Globus pallidus (tissue), 1 donor: ENCODE results near the gene LRP2.
"Not testable (repeated sequence)": the region's sequence is repeated elsewhere in the genome, so short reads cannot be mapped to it uniquely, and the experiment has no call there.

Source experiments
- DNase-seq: peaks from one replicate; pipeline ENCODE4 v3.0.0-alpha.2; 2015; ENCODE audit warnings: low spot score

LRP2 gene

GRCh38 chr2:169175112-169175511 lies 187.2 kb downstream of the LRP2 start:
- DNase-seq, result peak; percentile 38

DNA sequence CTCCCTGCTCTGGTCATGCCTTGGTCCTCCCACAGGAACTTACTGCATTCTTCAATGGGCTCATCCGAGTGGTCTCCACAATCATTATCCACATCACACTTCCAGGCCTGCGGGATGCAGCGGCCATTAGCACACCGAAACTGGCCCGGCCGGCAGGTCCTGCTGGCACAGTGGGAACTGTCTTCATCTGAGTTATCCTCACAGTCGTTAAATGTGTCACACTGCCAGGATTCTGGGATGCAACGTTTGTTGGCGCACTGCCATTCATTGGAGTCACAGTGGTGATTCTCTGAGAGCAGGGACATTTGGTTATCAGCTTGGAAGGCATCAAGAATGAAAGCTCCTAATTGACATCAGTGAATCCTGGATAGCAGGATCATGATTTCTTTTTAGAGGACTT lies 188.5 kb downstream of the LRP2 start:
- peak; percentile 22 for DNase-seq

DNA sequence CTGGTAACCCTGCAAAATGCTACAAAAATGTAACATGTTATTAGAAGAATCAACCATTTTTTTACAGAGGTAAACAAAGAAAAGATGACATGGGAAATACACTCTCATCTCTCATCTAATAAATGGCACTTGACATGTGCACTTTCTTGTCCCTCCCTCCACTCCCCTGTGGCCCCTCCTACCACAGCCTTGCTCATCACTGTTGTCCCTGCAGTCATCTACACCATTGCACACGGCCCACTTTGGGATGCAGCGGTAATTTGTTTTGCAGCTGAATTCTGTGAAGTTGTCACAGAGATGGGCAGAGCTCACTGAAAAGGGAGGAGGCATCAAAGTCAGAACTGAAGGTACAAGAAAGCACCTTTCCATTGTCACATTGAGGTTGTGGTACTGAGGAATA lies 189.4 kb downstream of the LRP2 start:
- DNase-seq, result no peak

- DNase-seq, result no peak
Observed at GRCh38 chr2:169172151-169172735, 190.1 kb downstream of the LRP2 start.

DNA sequence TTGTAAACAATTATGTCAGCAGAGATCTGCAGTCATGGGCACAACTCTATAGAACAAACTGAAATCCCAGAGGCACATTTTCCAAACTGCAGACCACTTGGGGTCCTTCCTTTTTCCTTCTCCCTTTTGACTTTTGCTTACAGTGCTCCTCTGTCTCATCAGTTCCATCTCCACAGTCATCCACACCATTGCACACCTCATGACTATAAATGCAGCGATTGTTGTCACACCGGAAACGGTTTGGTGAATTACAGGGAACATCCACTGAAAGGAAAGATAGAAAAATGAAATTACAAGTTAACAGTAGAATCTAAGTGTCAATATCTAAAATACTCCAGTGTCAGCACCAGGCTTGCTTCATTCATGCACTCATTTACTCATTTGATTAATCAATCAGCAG lies 196.5 kb downstream of the LRP2 start:
- DNase-seq, result no peak

DNA sequence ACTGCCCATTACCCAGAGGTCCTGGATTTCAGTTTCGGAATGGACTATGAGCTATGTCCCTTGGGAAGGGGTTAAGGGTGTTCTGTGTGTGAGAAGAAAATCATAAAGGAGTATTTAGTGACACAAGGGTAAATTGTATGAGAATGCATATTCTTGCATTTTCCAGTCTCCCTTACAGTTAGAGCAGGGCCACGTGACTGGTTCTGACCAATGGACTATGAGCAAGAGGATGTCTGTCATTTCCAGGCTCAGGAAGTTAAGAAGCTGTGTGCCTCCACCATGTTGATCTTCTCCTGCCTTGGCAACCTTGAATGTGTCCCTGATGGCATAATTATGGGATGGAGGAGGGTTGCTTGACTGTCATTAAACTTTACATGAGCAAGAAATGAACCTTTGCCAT lies 198.0 kb downstream of the LRP2 start:
- no peak for DNase-seq

GRCh38 chr2:169162613-169163012 lies 199.7 kb downstream of the LRP2 start:
- no peak for DNase-seq

GRCh38 chr2:169160926-169161481 lies 201.3 kb downstream of the LRP2 start:
- no peak for DNase-seq

DNA sequence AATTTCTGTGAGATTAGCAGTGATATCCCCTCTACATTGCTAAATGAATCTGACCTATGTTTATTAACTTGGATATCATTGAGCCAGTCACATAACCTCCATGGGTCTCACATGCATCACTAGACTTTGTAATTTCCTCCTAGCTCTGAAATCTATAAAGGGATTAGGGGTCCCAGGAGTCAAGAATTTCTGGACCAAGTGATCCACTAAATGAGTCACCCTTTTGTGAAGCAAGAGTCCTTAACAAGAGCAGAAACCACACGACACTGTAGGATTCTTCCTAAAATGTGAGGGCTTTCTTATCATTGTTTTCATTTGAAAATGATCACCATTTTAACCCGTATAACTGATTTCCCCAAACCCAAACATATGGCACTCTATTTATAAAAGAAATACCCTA lies 202.6 kb downstream of the LRP2 start:
- no peak for DNase-seq

DNA sequence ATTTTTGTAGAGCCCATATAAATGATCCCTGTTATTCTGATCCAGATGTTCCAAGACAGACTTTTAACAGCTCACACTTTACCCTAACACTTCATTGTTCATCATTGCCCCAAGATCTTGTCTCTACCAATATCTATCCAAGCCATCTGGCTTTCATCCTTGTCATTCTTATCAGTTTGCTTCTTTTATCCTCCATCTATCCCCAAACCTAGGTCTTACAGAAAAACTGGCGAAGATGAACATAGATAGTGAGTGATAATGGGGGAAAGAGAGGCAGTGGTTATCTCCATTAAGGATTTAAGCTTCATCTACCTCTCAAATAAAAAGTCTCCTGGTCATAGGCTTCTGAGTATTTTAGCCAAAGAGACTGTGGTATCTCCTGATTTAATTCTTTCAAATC lies 203.5 kb downstream of the LRP2 start:
- no peak for DNase-seq

GRCh38 chr2:169146220-169146619 lies 216.1 kb downstream of the LRP2 start:
- DNase-seq, result no peak

DNA sequence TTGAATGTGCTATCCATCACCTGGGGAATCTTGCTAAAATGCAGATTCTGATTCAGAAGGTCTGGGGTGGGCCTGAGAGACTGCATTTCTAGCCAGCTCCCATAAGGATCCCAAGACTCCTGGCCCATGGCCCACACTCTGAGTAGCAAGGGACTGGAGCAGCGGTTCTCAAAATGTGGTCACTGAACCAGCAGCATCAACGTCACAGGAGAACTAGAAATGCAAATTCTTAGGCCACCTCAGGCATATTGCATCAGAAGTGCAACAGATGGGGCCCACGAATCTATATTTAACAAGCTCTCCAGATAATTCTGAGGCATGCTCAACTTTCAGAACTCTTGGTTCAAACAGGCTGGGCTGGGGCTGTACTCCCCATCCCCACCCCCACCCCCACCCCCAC lies 218.3 kb downstream of the LRP2 start:
- DNase-seq, result no peak

DNA sequence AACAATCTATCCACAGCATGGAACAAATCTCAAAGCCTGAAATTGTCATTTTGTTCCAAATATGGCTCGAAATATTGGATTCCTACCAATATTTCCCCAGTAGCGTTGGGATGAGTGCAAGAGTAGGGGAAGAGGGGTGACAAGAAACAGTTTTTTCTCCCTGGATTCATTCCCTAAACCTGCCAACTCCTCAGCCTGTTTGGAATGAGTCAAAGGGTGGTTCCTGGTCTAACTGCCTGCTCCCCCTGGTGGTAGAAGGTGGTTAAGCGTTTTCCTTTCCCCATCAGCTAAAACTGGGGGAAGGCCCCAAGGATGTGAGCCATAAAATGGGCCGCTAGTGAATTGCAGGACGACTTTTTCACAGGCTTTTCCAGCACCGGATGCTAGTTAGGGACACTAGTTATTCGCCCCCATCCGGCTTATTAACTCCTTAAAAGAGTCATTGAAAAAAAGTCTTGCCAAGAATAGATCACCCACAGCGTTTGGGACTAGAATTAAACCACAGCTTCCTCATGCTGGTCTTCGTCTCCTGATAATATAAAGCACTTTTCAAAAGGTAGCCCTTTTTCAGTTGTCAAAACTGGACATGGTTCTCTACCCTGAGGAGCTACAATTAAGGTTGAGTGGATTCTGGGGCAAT lies 220.5 kb downstream of the LRP2 start:
- DNase-seq, result peak; percentile 30

DNA sequence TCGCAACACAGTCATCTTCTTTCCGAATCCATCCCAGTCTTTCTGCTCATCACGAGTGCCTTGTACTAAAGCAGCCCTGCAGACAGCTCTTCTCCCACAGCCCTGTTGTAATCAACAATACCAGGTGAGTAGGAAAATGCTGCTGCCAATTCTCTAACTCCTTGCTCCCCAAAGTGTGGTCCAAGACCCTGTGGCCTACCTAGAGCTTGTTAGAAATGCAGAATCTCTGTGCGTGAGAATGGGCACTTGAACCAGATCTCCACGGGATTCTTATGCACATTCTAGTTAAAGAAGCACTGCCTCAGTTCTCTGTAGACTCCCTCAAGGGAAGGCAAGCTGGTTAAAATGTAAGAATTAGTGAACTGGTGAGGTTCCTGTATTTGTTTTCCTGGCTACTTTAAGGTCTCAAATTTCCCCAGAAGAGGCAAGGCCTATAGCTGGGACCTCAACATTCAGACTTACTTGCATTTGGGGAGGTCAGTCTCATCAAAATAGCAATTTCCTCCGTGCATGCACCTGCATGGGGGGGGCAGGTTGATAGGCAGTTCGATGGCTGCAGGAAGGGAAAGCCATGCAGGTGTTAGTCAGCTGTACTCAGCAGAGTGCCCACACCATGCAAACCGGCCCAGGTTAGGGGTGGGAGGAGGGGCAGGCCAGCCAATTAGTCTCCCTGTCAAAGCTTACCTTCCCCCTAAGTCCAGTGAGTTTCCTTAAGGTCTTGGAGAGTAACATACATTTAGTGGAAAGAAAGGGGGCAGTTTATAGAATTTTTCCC lies 222.2 kb downstream of the LRP2 start:
- DNase-seq, result no peak

DNA sequence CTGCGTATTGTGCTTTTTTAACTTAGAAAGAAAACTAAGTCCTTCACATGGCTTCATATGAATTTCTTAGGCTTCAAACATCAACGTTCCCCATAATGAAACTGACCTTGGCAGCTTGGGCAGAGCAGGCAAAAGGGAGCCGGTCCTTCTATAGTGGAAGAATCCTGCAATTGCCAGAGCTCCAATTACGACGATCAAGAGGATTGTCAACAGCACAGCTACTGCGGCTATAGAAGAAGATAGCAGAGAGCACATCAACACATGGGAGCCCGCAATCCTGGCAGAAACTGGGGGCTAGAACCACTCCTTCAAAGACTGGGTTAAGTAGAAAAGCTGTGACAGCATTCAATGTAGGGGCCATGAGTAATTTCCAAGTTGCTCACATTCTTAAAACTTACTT lies 223.2 kb downstream of the LRP2 start:
- DNase-seq, result no peak

DNA sequence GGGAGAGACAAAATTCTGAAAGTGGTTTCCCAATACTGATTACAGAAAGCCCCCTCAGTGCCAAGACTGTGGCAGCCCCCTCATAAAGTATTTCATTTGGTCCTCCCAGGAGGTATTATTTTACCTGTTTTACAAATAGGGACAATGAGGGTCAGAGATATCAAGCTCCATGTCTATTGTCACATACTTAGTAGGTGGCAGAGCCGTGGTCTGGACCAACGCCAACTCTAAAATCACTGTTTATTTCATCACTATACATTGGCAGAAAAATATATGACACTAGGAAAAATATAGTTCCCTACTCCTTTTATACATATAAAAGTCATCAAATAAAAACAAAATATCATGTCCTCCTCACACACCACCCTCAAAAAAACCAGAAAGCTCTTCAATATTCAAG lies 224.4 kb downstream of the LRP2 start:
- no peak for DNase-seq

DNA sequence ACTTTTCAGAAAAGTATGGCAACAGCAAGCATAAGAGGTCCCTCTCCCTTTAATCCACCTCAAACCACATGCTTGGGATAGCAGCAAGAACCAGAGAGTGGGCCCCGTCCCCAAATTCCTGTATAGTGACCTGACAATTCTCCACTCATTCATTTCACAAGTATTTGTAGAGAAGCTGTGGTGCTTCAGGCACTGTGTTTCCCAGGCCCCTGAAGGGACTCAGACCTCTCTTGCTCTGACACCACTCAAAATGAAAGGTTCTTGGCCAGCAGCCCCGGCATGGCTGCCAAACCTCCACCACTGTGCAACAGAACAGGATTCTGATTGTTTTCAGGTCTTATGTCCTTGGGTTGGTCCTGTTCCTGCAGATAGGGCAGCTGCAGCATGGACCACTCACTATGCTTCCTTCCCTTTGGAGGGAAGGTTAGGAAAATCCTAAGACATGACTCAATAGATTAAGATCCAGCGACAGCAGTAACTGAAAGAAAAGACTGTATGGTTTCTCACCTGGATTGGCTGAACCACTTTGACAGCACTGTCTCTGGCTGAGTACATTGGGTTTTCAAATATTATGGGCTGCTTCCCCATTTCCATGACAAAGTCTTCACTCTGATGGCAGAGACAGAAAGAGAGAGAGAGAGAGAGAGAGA lies 225.3 kb downstream of the LRP2 start:
- no peak for DNase-seq

- not testable (repeated sequence) for DNase-seq
Observed at GRCh38 chr2:169136428-169136827, 225.9 kb downstream of the LRP2 start.

DNA sequence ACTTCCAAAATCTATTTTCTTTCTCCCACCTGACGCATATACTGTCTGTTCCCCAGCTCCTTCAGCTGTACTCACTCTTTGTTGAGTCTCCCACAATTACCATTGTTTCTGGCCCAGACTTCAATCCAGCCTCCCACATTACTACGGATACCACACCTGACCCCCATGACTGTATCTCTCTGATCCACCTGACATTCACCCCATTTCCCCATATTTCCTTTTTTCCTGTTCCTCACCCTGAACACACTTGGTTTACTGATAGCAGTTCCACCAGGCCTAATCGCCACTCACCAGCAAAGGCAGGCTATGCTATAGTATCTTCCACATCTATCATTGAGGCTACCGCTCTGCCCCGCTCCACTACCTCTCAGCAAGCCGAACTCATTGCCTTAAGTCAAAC lies 228.1 kb downstream of the LRP2 start:
- not testable (repeated sequence) for DNase-seq

DNA sequence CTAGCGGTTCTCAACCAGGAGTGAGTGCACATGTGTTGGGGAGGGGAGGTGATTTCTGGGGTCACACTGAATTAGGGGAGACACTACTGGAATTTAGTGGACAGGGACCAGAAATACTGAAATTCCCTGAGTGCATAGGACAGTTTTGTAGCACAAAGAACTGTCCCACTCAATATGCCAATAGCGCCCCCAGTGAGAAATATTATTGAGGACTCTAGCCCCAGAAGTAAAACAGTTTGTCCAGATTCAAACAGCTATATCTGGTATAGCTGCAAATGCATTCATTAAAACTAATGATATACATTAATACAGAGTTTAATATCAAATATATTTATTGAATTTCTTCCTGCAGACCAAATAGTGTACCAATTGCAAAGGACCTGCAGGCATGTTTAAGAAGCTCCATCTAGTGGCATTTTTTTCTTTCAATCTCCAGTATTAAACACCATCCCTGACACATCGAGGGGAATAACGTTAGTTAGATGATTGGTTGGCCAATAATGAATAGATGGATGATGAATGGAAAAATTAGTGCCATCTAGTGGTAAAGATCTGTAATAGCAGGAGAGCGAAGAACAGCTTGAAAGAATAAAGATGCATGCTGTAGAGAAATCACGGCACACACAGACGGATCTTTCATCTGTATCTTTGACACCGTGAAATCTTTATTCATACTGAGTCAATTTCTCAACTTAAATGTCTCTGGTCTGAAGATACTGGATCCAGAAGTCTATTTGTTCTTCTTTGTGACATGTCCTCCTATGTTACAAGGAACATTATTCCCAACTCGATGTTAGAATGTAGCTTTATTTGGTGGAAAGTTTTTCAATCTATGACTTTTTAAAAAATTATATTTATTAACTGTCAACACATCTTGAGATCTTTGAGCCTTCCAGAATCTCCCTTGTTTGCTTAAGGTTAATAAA lies 230.5 kb downstream of the LRP2 start:
- DNase-seq, result peak; percentile 51

DNA sequence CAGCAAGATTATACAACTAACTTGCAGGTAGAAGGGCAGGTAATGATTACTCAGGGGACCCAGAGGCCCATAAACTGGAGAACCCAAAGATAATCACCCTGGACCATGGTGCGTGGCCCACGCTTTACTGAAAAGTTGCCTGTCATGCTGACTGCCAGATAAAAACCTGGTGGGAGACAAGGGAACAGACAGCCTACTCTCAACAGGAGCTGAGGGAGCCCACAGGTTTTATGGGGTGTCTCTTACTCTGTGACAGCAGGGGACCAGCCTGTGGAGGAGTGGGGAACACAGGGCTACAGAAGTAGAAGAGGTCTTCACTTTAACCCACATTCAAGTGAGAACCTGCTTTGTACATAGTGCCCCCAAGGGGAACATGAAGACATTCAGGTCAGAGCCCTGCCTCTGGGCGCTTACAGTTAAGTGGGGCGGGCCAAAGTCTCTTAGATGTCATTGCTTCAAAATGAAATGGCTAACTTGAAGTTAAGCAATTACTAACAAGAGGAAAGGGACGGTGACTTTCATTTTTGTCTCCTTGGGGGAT lies 232.6 kb downstream of the LRP2 start:
- no peak for DNase-seq
